ENCODE data around the gene TSPAN15.

The TSPAN15 gene

GRCh38 chr10:69418052-69418752, 33.1 kb upstream of the TSPAN15 start:
- DNase-seq: no peak

- DNase-seq: no peak
Observed at GRCh38 chr10:69419096-69419743, 32.0 kb upstream of the TSPAN15 start.

- DNase-seq: no peak
Observed at GRCh38 chr10:69419744-69420126, 31.5 kb upstream of the TSPAN15 start.

- DNase-seq: peak; percentile 5
Observed at GRCh38 chr10:69421611-69422308, 29.5 kb upstream of the TSPAN15 start.

GRCh38 chr10:69422676-69423075, 28.6 kb upstream of the TSPAN15 start:
- no peak for DNase-seq

- no peak for DNase-seq
Observed at GRCh38 chr10:69425041-69425440, 26.2 kb upstream of the TSPAN15 start.

GRCh38 chr10:69425511-69426298, 25.6 kb upstream of the TSPAN15 start:
- DNase-seq: no peak

- no peak for DNase-seq
Observed at GRCh38 chr10:69426376-69426727, 24.9 kb upstream of the TSPAN15 start.

- peak; percentile 42 for DNase-seq
Observed at GRCh38 chr10:69428165-69428564, 23.1 kb upstream of the TSPAN15 start.

GRCh38 chr10:69434169-69434568, 17.1 kb upstream of the TSPAN15 start:
- no peak for DNase-seq

- no peak for DNase-seq
Observed at GRCh38 chr10:69434926-69435325, 16.3 kb upstream of the TSPAN15 start.

- no peak for DNase-seq
Observed at GRCh38 chr10:69435966-69436520, 15.2 kb upstream of the TSPAN15 start.

- DNase-seq: no peak
Observed at GRCh38 chr10:69437321-69438259, 13.7 kb upstream of the TSPAN15 start.

- peak; percentile 8 for DNase-seq
Observed at GRCh38 chr10:69438536-69439349, 12.5 kb upstream of the TSPAN15 start.

- DNase-seq: no peak
Observed at GRCh38 chr10:69439350-69439739, 11.9 kb upstream of the TSPAN15 start.

- peak; percentile 26 for DNase-seq
Observed at GRCh38 chr10:69439813-69440506, 11.3 kb upstream of the TSPAN15 start.

- no peak for DNase-seq
Observed at GRCh38 chr10:69443354-69443753, 7.9 kb upstream of the TSPAN15 start.

GRCh38 chr10:69445041-69445440, 6.2 kb upstream of the TSPAN15 start:
- DNase-seq: no peak

GRCh38 chr10:69446229-69446628, 5.0 kb upstream of the TSPAN15 start:
- DNase-seq: no peak

GRCh38 chr10:69446650-69447151, 4.6 kb upstream of the TSPAN15 start:
- DNase-seq: no peak

Measured in DMS79 treated with DMSO at 0.1 percent for 48 hours (cell line).